Erythroblast (primary cell): ENCODE measurements around the gene EPHB1.

Experiments
- GATA1 ChIP-seq: IDR thresholded peaks from 2 replicates; pipeline ENCODE4 v1.6.1; 2011; ENCODE audit warnings: low read depth, mild to moderate bottlenecking, control low read depth, low read length, moderate library complexity
- POLR2A ChIP-seq: IDR thresholded peaks from 2 replicates; pipeline ENCODE4 v1.6.1; 2011; ENCODE audit warnings: mild to moderate bottlenecking, low read length

GRCh38 chr3:134934933-134935332, 139.9 kb downstream of the EPHB1 start:
- TF ChIP-seq POLR2A (no peak), GATA1 (no peak)
